Lung (tissue), 12 donors: ENCODE results near the gene DYSF. TPM values are rescaled to one million over a fixed set of nuclear protein-coding genes. Genes with fewer than 3 reads are reported as not detected.
A peak's percentile ranks its signal among the peaks of the same experiment; 100 is the strongest.

Experiments
- ATAC-seq: fragments of 200-7000 bp; cut with Tn5 transposase; one replicate; pipeline ENCODE4 v1.9.1; 2020; ENCODE audit warnings: moderate number of reproducible peaks; ENCODE audit not compliant: insufficient read depth, low FRiP score
- DNase-seq, 3 donors: peaks; one replicate each; pipeline ENCODE4 v3.0.0-alpha.2; 2013 to 2017
- H3K27ac ChIP-seq, 2 donors: one replicate each; pipeline ENCODE4 v1.5.1; 2013; ENCODE audit warnings: mild to moderate bottlenecking in 2 of 2, moderate library complexity in 2 of 2, control low read depth in 1 of 2, inconsistent platforms in 1 of 2, low read depth in 1 of 2, low read length in 1 of 2
- H3K27me3 ChIP-seq, 3 donors: one replicate each; pipeline ENCODE4 v1.5.1; 2013; ENCODE audit warnings: low read length in 2 of 3; ENCODE audit not compliant: control insufficient read depth in 3 of 3, insufficient read depth in 3 of 3
- H3K36me3 ChIP-seq, 4 donors: one replicate each; pipeline ENCODE4 v1.5.1; 2013; ENCODE audit warnings: low read length in 4 of 4, mild to moderate bottlenecking in 1 of 4, moderate library complexity in 1 of 4; ENCODE audit not compliant: control insufficient read depth in 4 of 4, insufficient read depth in 4 of 4
- H3K4me1 ChIP-seq, 5 donors: one replicate each; pipeline ENCODE4 v1.5.1; 2013; ENCODE audit warnings: low read length in 5 of 5, mild to moderate bottlenecking in 2 of 5, moderate library complexity in 1 of 5; ENCODE audit not compliant: control insufficient read depth in 5 of 5, insufficient read depth in 5 of 5
- H3K4me3 ChIP-seq: one replicate; pipeline ENCODE4 v1.5.1; 2013; ENCODE audit warnings: mild to moderate bottlenecking, control low read depth, moderate library complexity
- H3K9ac ChIP-seq, 2 donors: one replicate each; pipeline ENCODE4 v1.5.1; 2013; ENCODE audit warnings: low read length in 2 of 2, control low read depth in 1 of 2; ENCODE audit not compliant: insufficient read depth in 1 of 2
- H3K9me3 ChIP-seq, 4 donors: one replicate each; pipeline ENCODE4 v1.5.1; 2013; ENCODE audit warnings: low read length in 3 of 4, mild to moderate bottlenecking in 1 of 4, moderate library complexity in 1 of 4; ENCODE audit not compliant: control insufficient read depth in 4 of 4, insufficient read depth in 3 of 4
- CTCF ChIP-seq: IDR thresholded peaks from 2 replicates; pipeline ENCODE4 v1.5.1; 2012; ENCODE audit warnings: mild to moderate bottlenecking; ENCODE audit errors: control extremely low read depth, extremely low read depth
- WGBS, 2 donors: extraction: QIAGEN DNeasy Blood & Tissue Kit; methylation state at CpG; one replicate each; pipeline ENCODE4 v1.1.7; 2013; 5-methylcytosine and 5-hydroxymethylcytosine counted together
- polyA plus RNA-seq, 2 donors: library from polyadenylated mRNA; stranded (reverse); fragments of 200-250 nt; gene quantifications; one replicate each; pipeline ENCODE4 v1.2.1, GENCODE V29; 2013
- total RNA-seq, 2 donors: library from RNA; depleted of rRNA in 1 of 2; stranded (reverse); fragments of >200 nt in 1 of 2; gene quantifications; one replicate each; pipeline ENCODE4 v1.2.1, GENCODE V29; 2014 to 2021
- donor health status: control.
- donor health status: control.
- donor health status: Bipolar disorder and iron deficiency.
- donor health status: healthy.
- donor health status: DM: yes; HTN: yes; CAD: no.

DYSF gene
- total and polyA plus RNA-seq, 4 donors: 12.9 to 56.2 (median 40.0) TPM

- Histone ChIP-seq H3K4me1 (peaks cover 0 to 17% (median 5%) of the 10 kb centered on the region in 5 donors), H3K4me3 (no peak overlapping the region), H3K9me3 (peaks cover 0 to 7% (median 0%) of the 10 kb centered on the region in 4 donors), H3K9ac (no peak overlapping the region), H3K27ac (no peak overlapping the region), H3K36me3 (no peaks in the 10 kb centered on the region), H3K27me3 (peaks cover 0 to 55% (median 44%) of the 10 kb centered on the region in 3 donors)
- no peak for TF ChIP-seq CTCF
- no peak for ATAC-seq
- 91 to 92% methylated on average over 6 of the region's 6 CpGs for WGBS, 2 donors
- no peak for DNase-seq
Measured at GRCh38 chr2:71464389-71464788, 11.0 kb downstream of the DYSF start.

- TF ChIP-seq CTCF: no peak
Measured at GRCh38 chr2:71465356-71465755, 12.0 kb downstream of the DYSF start.

GRCh38 chr2:71465961-71466300 is 12.6 kb downstream of the DYSF start:
- no peak for DNase-seq
- Histone ChIP-seq H3K4me1 (peaks cover 0 to 15% (median 5%) of the 10 kb centered on the region in 5 donors), H3K36me3 (no peaks in the 10 kb centered on the region), H3K9ac (no peak overlapping the region), H3K27ac (peak overlapping the region; percentile 62 to 65), H3K27me3 (peaks cover 0 to 59% (median 45%) of the 10 kb centered on the region in 3 donors), H3K9me3 (peaks cover 0 to 7% (median 0%) of the 10 kb centered on the region in 4 donors), H3K4me3 (peak overlapping the region; percentile 55)
- ATAC-seq: no peak
- TF ChIP-seq CTCF: no peak
- WGBS, 2 donors: 14 to 25% methylated on average over 20 to 23 of the region's 23 CpGs

More at GRCh38 chr2:71465356-71465755, 12.0 kb downstream of the DYSF start:
- peaks cover 0 to 18% (median 5%) of the 10 kb centered on the region in 5 donors for H3K4me1 ChIP-seq
- no peak overlapping the region for H3K9ac ChIP-seq
- peaks cover 0 to 7% (median 0%) of the 10 kb centered on the region in 4 donors for H3K9me3 ChIP-seq
- no peak for DNase-seq
- H3K36me3 ChIP-seq: no peaks in the 10 kb centered on the region
- no peak for ATAC-seq
- no peak overlapping the region for H3K4me3 ChIP-seq
- peaks cover 0 to 59% (median 45%) of the 10 kb centered on the region in 3 donors for H3K27me3 ChIP-seq
- no peak overlapping the region for H3K27ac ChIP-seq
- WGBS, 2 donors: 57 to 65% methylated on average over 11 of the region's 11 CpGs
